Calu3 (cell line): Measurements from ENCODE around the gene PCDHGA7. TPM values are rescaled to one million over a fixed set of nuclear protein-coding genes. Genes with fewer than 3 reads are reported as not detected.
"Not testable (repeated sequence)": the region's sequence is repeated elsewhere in the genome, so short reads cannot be mapped to it uniquely, and the experiment has no call there.

Experiments
- BruUV-seq: library from RNA; stranded (reverse); fragments of 400-500 nt; replicated peaks from 2 replicates; lab custom pipeline; 2021; lab: Mats Ljungman, UMichigan
- CTCF ChIA-PET: fragments of 300-600 bp; sonication (Branson Sonifier 250); formaldehyde crosslinking; loops from one replicate; lab custom pipeline; 2022; ENCODE audit warnings: antibody characterized with exemption; lab: Charles Lee
- DNase-seq: peaks from one replicate; pipeline ENCODE4 v3.0.0; 2022
- H3K27ac Mint-ChIP-seq: one replicate; pipeline ENCODE4 v1.8.0; 2022; ENCODE audit warnings: mixed read lengths; ENCODE audit not compliant: unreplicated experiment
- H3K27me3 Mint-ChIP-seq: one replicate; pipeline ENCODE4 v1.8.0; 2022; ENCODE audit warnings: mixed read lengths; ENCODE audit not compliant: unreplicated experiment
- H3K36me3 Mint-ChIP-seq: one replicate; pipeline ENCODE4 v1.8.0; 2022; ENCODE audit warnings: mild to moderate bottlenecking, moderate library complexity, mixed read lengths; ENCODE audit not compliant: insufficient read depth, unreplicated experiment
- H3K4me1 Mint-ChIP-seq: one replicate; pipeline ENCODE4 v1.8.0; 2022; ENCODE audit warnings: mild to moderate bottlenecking, low read depth, mixed read lengths; ENCODE audit not compliant: unreplicated experiment
- H3K4me3 Mint-ChIP-seq: one replicate; pipeline ENCODE4 v1.8.0; 2022; ENCODE audit warnings: mild to moderate bottlenecking, low read depth, moderate library complexity, mixed read lengths; ENCODE audit not compliant: unreplicated experiment
- H3K9me3 Mint-ChIP-seq: one replicate; pipeline ENCODE4 v1.8.0; 2022; ENCODE audit warnings: low read depth, mixed read lengths; ENCODE audit not compliant: unreplicated experiment
- CTCF ChIP-seq: fragments of 200-600 bp; IDR thresholded peaks from one replicate; pipeline ENCODE4 v1.8.0; 2022; ENCODE audit warnings: antibody characterized with exemption; ENCODE audit not compliant: unreplicated experiment
- intact Hi-C: fragments of 100-400 bp; cut with micrococcal nuclease; formaldehyde crosslinking; loops from one replicate; pipeline ENCODE4 v1.10.0; 2022; ENCODE audit not compliant: unreplicated experiment
- total RNA-seq: library from RNA; stranded (reverse); gene quantifications from 2 replicates; pipeline ENCODE4 v1.2.3, GENCODE V29; 2022

Gene PCDHGA7
- total RNA-seq, 1 experiment from 2014 or later, result 0.90 TPM

- Mint-ChIP-seq H3K4me1 (no peaks in the 10 kb centered on the region), H3K4me3 (no peak overlapping the region), H3K36me3 (peaks cover 9% of the 10 kb centered on the region), H3K27ac (no peak overlapping the region), H3K9me3 (peaks cover 9% of the 10 kb centered on the region), H3K27me3 (no peaks in the 10 kb centered on the region)
- no peak for TF ChIP-seq CTCF
- no TSS peak for BruUV-seq
- intact Hi-C loops, result no loop called here
- DNase-seq, result no peak
- CTCF ChIA-PET, result no interaction called here
These were observed 10.7 kb upstream of the PCDHGA7 start for GRCh38 chr5:141371572-141372475.

GRCh38 chr5:141373673-141374317, 8.7 kb upstream of the PCDHGA7 start, which contains the start of gene PCDHGA6:
Gene PCDHGA6 (plus strand): TSS chr5:141373891. CDS start chr5:141374084, 193 bp downstream.
- no peak within 1 kb of the TSS for H3K4me3 Mint-ChIP-seq
- H3K9me3 Mint-ChIP-seq, result peaks cover 9% of the 10 kb centered on the region
- no TSS peak for BruUV-seq
- intact Hi-C loops, result no loop called here
- CTCF ChIA-PET, result no interaction called here
- no peaks in the 10 kb centered on the region for H3K27me3 Mint-ChIP-seq
- no peak for TF ChIP-seq CTCF
- H3K36me3 Mint-ChIP-seq, result peaks cover 9% of the 10 kb centered on the region
- no peaks in the 10 kb centered on the region for H3K4me1 Mint-ChIP-seq
- no peak for DNase-seq
- H3K27ac Mint-ChIP-seq, result no peak within 1 kb of the TSS

GRCh38 chr5:141374627-141375026, 7.9 kb upstream of the PCDHGA7 start:
- peaks cover 9% of the 10 kb centered on the region for H3K36me3 Mint-ChIP-seq
- no peak for TF ChIP-seq CTCF
- intact Hi-C loops, result no loop called here
- CTCF ChIA-PET, result no interaction called here
- H3K4me3 Mint-ChIP-seq, result no peak overlapping the region
- no peaks in the 10 kb centered on the region for H3K27me3 Mint-ChIP-seq
- H3K27ac Mint-ChIP-seq, result no peak overlapping the region
- H3K9me3 Mint-ChIP-seq, result peaks cover 9% of the 10 kb centered on the region
- no peak for DNase-seq
- H3K4me1 Mint-ChIP-seq, result no peaks in the 10 kb centered on the region
- no TSS peak for BruUV-seq

- peaks cover 11% of the 10 kb centered on the region for H3K9me3 Mint-ChIP-seq
- H3K27ac Mint-ChIP-seq, CTCF ChIA-PET, BruUV-seq, H3K36me3 Mint-ChIP-seq, H3K27me3 Mint-ChIP-seq, intact Hi-C loops, H3K4me1 Mint-ChIP-seq, DNase-seq, H3K4me3 Mint-ChIP-seq: not testable (repeated sequence)
These were observed 6.9 kb upstream of the PCDHGA7 start for GRCh38 chr5:141375444-141376155.
